GM18907 (cell line): ENCODE measurements around the gene ZFP42.
"Not testable (repeated sequence)": the region's sequence is repeated elsewhere in the genome, so short reads cannot be mapped to it uniquely, and the experiment has no call there.

Experiments
- ATAC-seq: cut with Tn5 transposase; IDR thresholded peaks from one replicate; pipeline ENCODE4 v1.9.1; 2021; ENCODE audit warnings: mild to moderate bottlenecking, moderate library complexity; ENCODE audit not compliant: unreplicated experiment

The ZFP42 gene

GRCh38 chr4:188018262-188018661, 22.7 kb downstream of the ZFP42 start:
- no peak for ATAC-seq

GRCh38 chr4:188021548-188022249, 26.1 kb downstream of the ZFP42 start:
- no peak for ATAC-seq

DNA sequence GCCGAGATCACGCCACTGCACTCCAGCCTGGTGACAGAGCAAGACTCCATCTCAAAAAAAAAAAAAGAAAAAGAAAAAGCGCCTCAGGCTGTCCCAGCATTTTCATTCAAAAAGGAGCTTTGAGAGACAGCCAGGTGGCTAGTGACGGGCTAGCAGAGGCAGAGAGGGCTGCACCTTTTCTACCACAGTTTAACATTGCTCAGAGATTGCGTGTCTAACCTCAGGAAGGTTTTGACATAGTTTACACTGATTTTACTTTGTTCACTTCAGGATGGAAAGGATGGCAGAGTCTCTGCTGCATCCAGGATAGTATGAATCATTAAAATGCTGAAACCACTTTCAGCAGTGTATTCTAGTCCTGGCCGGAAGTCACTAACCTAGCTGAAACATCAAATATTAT, 28.1 kb downstream of the ZFP42 start:
- no peak for ATAC-seq

- no peak for ATAC-seq
Observed at GRCh38 chr4:188025476-188025875, 29.9 kb downstream of the ZFP42 start.

- no peak for ATAC-seq
Observed at GRCh38 chr4:188029114-188029513, 33.5 kb downstream of the ZFP42 start.

DNA sequence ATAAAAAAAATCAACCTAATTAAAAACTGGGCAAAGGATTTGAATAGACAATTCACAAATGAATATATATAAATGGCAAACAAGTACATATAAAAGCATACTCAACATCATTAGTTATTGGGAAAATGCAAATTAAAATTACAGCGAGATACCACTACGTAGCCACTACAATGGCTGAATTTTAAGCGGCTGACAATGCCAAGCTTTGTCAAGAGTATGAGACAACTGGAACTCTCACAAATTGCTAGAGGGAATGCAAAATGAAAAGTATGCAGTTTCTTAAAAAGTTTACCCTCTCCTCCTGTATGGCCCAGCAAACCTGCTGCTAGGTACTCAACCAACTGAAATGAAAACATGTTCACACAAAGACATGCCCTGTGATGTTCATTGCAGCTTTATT, 34.8 kb downstream of the ZFP42 start:
- ATAC-seq, result no peak

GRCh38 chr4:188031751-188032150, 36.2 kb downstream of the ZFP42 start:
- ATAC-seq, result no peak

DNA sequence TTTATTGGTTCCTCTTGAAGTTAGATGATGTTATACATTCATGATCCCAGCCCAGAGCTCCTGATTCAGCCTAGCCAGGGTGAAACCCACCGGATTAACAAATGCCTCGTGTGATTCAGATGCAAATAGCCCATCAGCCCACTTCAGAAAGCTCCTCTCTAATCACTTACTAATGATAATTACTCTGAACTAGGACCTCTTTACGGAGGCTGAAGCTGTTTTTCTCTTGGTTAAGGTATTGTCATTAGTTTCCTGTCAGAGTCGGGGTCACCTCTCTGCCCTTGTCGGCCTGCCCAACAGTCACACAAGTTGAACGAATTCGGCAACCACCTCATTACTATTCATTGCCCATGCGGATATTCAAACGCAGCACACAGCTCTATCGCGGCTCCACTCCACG, 36.6 kb downstream of the ZFP42 start:
- no peak for ATAC-seq

DNA sequence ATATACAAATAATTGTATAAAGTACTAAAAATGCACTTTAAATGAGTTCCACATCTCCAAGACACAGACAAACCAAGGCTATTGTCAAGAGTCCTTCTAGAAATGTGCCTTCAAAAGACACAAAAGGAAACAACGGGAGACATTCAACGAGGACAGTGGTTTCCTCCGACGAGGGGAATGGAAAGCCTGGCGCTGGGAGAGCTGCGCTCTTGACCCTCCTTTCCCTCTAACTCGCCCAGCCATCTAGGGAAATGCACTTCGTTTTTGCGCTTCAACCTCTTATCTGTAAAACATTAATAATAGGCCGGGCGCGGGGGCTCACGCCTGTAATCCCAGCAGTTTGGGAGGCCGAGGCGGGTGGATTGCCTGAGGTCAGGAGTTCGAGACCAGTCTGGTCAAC, 37.0 kb downstream of the ZFP42 start:
- no peak for ATAC-seq

DNA sequence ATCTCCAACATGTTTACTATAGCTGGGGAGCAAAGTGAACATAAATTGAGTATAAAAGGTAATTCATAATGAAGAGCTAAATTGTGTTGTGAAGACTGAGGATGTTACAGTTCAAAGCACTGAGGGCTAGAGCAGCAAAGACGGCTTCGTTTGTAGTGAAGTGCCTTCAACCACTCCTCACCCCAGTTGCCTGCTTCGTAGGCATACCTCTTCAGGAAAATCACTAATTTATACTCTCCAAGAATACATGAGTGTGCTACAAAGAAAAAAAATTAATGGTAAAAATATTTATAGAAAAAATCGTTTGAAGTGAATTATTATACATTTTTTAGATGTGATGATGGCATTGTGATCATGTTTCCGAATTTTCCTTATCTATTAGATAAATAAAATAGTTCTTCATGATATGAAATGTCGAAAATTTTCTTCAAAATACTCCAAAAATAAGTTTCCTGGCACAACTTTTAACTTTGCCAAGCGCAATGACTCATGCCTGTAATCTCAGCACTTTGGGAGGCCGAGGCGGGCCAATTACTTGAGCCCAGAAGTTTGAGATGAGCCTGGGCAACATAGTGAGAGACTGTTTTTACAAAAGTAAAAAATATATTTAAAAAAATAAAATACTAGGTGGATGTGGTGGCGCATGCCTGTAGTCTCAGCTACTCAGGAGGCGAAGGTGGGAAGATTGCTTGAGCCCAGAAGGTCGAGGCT, 41.6 kb downstream of the ZFP42 start:
- no peak for ATAC-seq

DNA sequence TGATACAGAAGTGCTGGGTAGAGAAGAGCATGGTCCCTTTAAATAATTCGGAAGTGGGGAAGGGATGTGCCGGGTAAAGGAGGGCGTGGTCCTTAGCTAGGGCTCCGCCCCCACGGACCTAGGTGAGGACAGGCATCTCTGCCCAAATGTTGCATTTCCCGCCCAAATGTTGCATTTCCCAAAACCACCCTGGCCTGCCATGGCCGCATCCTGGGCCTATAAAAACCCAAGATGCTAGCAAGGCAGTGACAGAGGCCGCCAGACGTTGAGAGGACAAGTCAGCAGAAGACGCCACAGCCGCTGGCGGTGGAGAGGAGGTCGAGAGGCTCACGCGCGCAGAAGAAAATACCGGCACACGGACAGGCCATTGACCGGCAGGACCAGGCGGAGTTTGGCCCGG, 46.1 kb downstream of the ZFP42 start:
- ATAC-seq, result no peak

- no peak for ATAC-seq
Observed at GRCh38 chr4:188042191-188042590, 46.6 kb downstream of the ZFP42 start.

- no peak for ATAC-seq
Observed at GRCh38 chr4:188043154-188043553, 47.6 kb downstream of the ZFP42 start.

DNA sequence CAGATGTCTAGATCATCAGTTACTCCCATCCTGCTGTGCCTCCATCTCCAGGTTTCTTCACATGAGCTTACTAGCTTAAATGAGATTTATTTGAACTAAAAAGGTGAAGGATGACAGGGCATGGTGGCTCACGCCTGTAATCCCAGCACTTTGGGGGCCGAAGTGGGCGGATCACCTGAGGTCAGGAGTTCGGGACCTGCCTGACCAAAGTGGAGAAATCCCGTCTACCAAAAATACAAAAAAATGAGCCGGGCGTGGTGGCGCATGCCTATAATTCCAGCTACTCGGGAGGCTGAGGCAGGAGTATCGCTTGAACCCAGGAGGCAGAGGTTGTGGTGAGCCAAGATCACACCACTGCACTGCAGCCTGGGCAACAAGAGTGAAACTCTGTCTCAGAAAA, 49.9 kb downstream of the ZFP42 start:
- not testable (repeated sequence) for ATAC-seq

DNA sequence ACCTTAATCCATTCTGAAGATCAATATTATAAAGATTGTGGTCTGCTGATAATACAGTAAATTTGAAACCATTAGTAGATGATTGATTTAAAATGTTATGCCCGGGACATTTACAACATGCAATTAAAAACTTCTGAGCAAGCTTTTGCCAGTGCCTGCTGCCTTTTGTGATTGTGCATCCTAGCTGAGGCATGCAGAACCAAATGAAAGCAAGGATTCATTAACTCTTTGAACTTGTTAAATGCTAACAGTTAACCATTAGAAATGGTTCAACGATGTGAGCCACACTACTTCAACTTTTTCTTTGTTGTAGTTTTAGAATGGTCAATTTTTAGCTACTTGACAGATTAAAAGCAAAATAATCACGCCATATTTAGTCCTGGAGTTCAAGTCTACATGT, 51.1 kb downstream of the ZFP42 start:
- no peak for ATAC-seq

DNA sequence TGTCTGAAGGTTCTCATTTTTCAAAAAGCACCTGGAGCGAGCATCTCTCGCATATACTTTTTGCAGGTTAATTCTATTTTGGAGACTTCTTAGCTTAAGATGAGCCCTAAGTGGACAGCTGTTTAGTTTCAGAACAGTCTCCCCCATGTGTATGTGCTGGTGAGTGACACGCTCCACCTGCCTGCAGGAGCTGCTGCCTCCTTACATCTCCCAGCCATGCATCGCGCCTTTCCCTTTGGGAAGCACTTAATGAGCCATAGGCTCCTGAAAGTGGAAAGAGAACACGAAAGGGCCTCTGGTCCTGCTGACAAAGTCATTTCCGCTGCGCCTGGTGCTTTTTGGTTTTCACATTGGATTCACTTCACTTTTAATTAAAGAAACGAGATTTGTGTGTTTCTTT, 57.7 kb downstream of the ZFP42 start:
- no peak for ATAC-seq
